ENCODE data around the gene GIGYF1.

The GIGYF1 gene

GRCh38 chr7:100683659-100684533 is 10.2 kb downstream of the GIGYF1 start:
- DNase-seq = no peak

GRCh38 chr7:100682991-100683658 is 10.9 kb downstream of the GIGYF1 start:
- DNase-seq = no peak

GRCh38 chr7:100682228-100682741 is 11.8 kb downstream of the GIGYF1 start:
- no peak for DNase-seq

- DNase-seq = no peak
Observed at GRCh38 chr7:100681491-100682227, 12.4 kb downstream of the GIGYF1 start.

GRCh38 chr7:100680576-100681271 is 13.3 kb downstream of the GIGYF1 start:
- DNase-seq = no peak

- DNase-seq = no peak
Observed at GRCh38 chr7:100679927-100680575, 14.0 kb downstream of the GIGYF1 start.

GRCh38 chr7:100679129-100679926 is 14.7 kb downstream of the GIGYF1 start:
- no peak for DNase-seq

GRCh38 chr7:100678291-100678984 is 15.6 kb downstream of the GIGYF1 start:
- no peak for DNase-seq

- no peak for DNase-seq
Observed at GRCh38 chr7:100677308-100678267, 16.5 kb downstream of the GIGYF1 start.

GRCh38 chr7:100676501-100677306 is 17.3 kb downstream of the GIGYF1 start:
- DNase-seq = no peak

- peak; percentile 59 to 78 for DNase-seq
Observed at GRCh38 chr7:100675581-100676350, 18.3 kb downstream of the GIGYF1 start.

- DNase-seq = peak in 1 of 2 experiments; percentile 82
Observed at GRCh38 chr7:100675105-100675451, 19.0 kb downstream of the GIGYF1 start.

- peak in 1 of 2 experiments; percentile 70 for DNase-seq
Observed at GRCh38 chr7:100674411-100675104, 19.5 kb downstream of the GIGYF1 start.

- DNase-seq = peak in 1 of 2 experiments; percentile 68
Observed at GRCh38 chr7:100673942-100674410, 20.1 kb downstream of the GIGYF1 start.

GRCh38 chr7:100673302-100673941 is 20.6 kb downstream of the GIGYF1 start, which contains the start of gene GNB2:
GNB2 (plus strand) TSS chr7:100673740; CDS start chr7:100676266, 2,526 bp downstream.
- DNase-seq = peak; percentile 99
